HK-2 (cell line): ENCODE data around the gene SPATA25.
"Not testable (repeated sequence)": the region's sequence is repeated elsewhere in the genome, so short reads cannot be mapped to it uniquely, and the experiment has no call there.

Experiments
- DNase-seq: peaks from one replicate; pipeline ENCODE4 v3.0.0-alpha.2; 2018; ENCODE audit not compliant: unreplicated experiment

SPATA25 gene

DNA sequence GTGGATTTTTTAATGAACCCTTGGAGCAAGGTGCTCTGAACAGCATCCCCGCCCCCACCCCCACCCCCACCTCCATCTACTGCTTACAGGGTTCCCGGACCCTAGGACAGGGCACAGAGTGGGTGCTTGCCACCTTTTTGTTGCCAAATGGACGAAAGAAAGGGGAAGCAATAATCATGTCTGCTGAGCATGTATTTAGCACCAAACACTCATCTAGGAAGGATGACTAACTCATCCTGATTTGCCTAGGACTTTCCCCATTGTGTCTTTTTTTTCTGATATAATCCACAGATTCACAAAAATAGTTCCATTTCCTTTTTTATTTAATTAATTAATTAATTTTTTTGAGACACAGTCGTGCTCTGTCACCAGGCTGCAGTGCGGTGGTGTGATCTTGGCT lies 25.7 kb upstream of the SPATA25 start:
- DNase-seq = no peak

DNA sequence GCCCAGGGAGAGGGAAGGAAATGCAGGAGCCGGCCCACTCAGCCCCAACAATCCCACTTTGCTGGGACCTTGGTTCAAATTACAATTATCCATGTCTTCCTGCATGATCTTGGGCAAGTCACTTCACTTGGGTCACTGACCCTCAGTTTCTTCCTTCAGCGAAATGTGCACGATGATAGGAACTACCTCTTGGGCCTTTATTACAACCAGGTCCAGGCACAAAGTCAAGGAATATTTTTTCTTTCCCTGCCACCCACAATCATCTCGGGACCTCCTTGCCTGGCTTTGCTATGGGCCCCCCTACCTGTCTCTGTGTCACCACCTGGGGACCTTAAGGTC lies 24.9 kb upstream of the SPATA25 start:
- no peak for DNase-seq

DNA sequence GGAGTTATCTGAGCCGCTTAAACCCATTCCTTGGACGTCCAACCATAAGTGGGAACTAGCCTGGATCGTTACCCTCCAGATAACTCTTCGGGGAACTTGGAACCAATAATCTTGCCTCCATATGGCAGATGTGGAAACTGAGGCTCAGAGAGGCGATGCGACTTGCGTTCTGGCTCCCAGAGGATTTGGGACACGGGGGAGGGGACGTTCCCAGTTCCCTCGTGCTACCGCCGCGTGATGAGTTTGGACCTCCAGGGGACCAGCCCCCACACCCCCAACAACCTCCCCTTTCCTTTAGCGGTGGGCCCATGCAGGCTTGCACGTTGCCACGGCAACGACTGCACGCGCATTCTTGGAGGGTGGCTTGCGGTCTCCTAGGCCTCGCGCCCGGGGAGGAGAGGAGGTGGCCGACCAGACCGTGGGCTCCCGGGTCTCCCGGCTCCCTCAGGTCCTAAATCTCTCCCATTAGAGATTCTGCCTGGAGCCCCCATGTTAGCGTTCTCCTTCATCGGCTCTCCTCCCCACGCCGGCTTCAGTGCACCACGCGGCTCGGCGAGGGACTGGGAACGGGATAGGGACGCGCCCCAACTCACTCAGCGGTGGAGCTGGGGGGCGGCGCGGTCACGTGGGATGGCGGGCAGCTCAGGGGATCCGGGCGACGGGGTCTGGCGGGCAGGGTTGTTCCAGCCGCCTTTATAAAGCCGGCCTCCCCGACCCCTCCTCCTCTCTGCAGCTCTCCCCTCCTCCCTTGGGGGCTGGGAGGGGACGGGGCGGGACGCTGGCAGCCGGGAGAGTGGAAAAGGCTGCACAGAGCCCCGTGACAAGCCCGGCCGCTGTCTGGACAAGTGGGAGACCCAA lies 24.3 kb upstream of the SPATA25 start, which contains the start of gene PLTP:
TSS of gene PLTP (minus strand) at position 670 of the 858 bp plus-strand sequence. CDS start 703 bp downstream, outside the sequence.
- peak; percentile 49 for DNase-seq

DNA sequence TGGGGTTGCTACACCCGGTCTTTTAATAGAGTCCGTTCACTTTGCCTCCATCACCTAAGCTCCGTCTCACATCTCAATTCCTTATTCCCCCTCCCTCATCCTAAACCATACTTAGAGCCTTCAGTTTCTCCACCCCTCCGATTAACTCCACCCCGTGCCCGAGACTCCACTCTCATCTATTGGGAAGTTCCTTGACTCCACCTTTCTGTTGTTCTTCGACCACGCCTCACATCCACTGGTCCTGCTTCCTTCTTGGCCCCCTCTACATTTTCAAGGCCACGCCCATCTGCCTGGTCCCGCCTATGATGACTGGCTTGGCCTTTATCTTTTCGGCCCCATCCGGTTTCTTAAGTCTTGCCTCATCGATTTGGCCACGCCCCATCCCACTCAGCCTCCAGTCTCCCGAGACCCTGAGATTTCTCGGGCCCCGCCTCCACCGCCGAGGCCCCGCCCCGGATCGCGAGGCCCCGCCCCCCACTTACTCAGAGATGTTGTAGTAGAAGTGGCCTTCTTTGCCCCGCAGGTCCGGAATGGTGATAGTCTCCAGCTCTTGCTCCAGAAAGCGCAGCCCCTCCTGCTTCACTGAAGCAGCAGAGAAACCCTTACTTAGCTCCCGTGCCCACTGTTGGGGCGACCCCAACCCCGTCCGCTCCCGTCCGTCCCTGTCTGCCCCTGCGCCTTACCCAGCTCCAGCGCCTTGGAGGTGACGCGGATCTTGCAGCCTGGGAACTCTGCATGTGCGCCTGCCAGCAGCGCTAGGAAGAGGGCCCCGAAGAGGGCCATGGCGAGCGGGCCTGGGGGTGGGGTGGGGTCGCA lies 23.5 kb upstream of the SPATA25 start:
- peak; percentile 92 for DNase-seq

DNA sequence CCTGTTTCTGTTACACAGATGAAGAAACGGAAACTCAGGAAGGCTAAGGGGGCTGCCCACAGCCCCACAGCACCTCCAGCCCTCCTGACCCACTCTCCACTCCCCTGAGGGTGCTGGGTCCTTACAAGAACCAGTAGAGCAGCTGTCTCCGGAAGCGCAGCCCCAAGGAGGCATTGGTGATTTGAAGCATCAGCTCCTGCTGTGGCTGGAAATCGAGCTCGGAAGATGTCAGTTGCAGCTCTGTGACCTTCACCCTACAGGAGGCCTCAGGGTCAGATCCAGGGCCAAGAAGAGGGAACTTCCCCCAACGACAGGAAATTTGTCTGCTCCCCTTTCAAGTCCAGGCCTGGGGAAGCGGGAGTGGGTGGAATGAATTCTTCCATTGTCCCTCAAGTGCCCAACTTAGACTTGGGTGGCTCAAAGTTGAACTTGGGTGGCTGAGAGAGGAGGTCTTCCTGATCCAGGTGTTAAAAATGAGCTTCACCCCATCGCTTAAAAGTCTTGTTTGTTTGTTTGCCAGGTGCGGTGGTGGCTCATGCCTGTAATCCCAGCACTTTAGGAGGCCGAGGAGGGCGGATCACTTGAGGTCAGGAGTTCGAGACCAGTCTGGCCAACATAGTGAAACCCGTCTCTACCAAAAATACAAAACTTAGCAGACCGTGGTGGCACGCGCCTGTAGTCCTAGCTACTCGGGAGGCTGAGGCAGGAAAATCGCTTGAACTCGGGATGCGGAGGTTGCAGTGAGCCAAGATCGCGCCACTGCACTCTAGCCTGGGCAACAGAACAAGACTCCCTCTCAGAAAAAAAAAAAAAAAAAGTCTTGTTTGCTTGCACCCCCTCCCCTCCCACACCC lies 22.6 kb upstream of the SPATA25 start:
- DNase-seq = no peak

DNA sequence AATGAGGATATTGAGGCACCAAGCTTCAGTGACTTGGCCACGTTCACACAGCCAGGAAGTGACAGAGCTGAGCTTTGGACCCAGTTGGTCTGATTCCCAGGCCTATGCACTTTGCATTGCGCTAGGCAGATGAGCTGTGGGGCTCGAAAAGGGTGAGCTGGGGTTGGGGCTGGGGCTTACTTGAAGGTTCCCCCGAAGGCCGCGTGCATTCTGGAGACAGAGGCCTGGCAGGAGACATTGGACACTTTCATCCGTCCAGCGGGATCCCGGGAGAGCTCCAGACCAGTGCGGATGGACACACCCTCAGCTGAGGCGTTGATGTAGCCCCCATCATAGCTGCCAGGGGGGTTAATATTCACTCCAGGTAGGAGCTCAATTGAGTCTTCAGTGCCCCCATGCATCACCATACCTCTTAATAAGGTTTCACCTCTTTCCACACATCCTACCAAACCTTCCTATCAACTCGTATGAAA lies 21.9 kb upstream of the SPATA25 start:
- no peak for DNase-seq

DNA sequence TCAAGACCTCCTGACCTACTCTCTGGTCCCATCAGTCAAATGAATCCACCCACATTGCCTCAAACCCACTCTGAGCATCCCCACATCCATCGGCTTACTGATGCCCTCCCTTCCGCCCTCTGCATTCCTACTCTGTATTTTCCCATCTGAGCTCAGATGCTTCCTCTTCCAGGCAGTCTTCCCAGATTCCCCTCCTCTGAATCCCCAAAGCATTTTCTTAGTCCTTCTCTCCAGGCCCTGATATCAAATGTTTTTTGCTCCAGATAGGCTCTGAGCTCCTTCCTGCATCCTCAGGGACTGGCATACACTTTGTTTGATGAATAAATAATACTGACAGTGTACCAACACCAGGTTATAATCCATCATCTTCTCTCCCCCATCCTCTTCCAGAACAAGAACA lies 20.7 kb upstream of the SPATA25 start:
- no peak for DNase-seq

DNA sequence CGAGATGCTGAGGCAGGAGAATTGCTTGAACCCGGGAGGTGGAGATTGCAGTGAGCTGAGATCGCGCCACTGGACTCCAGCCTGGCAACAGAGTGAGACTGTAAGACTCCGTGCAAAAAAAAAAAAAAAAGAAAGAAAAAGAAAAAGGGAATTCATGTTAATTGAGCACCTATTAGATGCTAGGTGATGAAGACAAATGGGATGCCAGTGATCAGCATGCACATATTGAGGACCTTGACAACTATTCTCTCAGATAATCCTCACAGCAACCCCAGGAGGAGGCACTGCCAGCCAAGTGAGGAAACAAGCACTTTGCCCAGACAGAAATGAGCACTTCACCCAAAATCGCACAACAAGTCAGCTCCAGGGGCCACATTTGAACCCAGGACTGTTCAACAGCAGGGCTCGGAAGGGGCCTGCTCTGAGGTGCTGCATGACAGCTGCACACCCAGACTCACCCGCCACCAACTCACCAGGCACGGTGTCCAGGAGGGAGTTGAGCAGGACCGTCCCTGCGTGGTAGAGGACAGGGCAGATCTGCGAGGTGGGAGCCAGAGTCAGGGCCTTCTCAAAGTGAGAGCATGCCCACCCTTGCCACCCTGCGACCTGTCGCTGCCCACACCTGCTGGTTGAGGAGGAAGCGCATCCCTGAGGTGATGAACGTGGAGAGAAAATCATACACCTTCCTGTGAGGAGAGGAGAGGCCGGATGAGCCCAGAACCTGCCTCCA lies 20.0 kb upstream of the SPATA25 start:
- no peak for DNase-seq

DNA sequence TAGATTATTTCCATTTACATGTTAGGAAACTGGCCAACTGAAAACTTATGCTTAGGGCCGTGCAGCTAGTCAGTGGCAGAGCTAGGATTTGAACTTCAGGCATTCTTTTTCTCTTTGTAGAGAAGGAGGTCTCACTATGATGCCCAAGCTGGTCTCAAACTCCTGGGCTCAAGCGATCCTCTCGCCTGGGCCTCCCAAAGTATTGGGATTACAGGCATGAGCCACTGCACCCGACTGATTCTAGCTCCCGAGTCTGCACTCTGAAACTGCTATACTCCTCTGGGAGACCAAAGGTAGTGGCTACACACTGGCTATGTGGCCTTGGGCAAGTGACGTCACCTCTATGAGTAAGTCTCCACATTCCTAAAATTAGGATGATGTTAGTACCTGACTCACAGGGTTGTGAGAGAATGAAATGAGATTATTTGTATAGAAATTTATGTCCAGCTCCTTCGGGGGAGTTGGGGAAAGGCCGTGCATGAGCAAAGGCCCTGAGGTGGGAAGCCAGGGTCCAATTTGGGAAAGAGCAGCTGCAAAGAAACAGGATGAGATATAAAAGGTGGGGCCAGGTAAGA lies 18.2 kb upstream of the SPATA25 start:
- DNase-seq = peak; percentile 24

DNA sequence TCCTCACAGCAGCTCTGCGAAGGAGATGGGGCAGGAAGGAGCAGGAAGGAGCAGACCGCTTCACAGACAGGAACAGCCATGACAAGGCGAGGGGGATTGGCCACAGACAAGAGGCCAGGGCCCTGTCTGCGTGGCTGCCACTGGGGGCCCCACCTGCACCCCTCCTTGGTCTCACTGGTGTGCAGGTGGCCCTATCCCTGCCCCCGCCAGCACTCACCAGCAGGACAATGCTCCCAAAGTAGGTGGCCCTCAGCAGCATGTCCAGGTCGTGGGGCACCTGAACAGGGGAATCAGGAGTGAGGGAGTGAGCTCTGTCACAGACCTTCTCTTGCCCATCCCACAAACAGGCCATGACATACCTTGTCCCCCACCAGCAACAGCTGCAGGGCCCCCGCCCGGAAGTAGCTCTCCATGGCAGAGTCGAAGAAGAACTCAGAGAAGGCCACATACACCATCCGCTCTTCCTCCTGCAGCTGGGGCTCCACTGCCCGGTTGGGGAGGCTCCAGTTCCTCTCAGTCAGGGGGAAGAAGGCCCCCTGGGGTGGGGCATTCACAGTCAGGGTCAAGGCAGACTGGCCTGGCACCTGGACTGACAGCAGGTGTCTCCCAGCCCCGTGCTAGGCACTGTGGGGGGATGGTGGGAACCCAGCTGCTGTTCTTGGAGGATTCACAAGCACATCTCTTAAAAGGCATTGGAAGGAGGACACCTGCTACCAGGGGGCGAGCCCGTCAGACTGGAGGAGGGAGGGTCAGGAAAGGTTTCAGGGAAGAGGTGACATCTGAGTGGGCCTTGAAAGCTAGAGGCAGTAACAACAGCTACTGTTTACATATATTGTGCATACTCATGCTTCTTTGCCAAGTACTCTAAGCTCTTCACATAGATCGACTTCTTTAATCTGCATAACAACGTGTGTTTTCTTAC lies 17.4 kb upstream of the SPATA25 start:
- DNase-seq = no peak

DNA sequence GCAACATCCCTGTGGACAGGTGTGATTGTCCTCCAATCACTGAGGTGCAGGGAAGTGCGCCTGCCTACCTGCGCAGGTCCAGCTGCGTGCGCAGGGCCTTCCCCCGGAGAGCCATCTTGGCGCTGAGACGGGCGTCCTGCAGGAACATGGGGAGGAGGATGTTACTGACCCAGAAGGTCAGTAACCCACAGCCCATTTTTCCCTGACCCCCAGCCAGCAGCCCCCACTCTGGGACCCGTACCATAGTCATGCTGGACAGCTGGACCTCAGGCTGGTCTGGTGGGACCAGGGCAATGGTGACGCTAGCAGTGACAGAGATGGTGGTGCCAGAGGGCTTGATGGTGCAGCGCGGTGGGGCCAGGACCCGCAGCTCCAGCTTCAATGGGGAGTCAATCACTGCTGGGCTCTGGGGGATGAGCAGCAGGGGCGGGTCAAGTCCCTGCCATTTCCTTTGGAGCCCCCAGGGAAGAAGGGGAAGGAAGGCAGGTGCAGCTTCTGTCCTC lies 14.8 kb upstream of the SPATA25 start:
- DNase-seq = no peak

DNA sequence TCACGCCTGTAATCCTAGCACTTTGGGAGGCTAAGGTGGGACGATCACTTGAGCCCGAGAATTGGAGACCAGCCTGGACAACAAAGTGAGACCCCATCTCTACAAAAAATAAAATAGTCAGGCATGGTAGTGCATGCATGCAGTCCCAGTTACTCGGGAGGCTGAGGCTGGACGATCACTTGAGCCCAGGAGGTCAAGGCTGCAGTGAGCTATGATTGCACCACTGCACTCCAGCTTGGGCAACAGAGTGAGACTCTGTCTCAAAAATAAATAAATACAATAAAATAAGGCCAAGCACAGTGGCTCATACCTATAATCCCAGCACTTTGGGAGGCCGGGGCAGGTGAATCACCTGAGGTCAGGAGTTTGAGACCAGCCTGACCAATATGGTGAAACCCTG lies 13.9 kb upstream of the SPATA25 start:
- DNase-seq = not testable (repeated sequence)

DNA sequence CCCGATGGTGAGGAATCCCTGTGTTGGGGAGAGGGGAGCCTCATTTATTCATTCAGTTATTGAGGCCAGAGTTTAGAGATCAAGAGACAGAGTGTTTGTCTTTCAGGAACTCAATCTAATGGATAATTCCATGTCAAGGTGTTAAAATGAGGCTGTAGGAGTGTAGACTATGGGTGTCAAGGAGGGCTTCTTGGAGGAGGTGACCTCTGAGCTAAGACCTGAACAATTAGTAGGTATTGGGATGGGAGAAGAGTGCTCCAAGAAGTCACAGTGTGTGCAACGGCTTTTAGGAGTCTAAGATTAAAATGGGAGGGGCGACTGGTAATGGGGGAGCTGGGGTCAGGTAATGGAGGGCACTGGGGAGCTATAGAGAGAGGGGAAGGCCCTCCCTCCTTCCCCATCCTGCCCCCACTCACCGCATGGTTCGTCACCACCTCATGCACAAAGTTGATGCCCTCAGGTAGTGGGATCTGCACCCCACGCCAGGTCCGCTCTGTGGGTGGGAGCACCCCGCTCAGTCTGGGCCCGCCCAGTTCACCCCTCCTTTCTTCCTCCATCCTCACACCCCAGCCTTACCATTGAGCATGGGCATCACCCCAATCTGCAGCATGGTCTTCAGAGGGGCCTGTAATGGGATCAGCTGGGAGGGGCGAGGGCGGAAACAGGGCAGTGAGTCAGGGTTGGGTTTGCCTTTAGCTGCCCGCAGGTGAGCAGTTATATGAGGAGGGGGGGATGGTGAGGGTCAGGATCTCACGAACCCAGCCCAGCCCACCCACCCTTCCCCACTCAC lies 11.8 kb upstream of the SPATA25 start:
- DNase-seq = no peak

DNA sequence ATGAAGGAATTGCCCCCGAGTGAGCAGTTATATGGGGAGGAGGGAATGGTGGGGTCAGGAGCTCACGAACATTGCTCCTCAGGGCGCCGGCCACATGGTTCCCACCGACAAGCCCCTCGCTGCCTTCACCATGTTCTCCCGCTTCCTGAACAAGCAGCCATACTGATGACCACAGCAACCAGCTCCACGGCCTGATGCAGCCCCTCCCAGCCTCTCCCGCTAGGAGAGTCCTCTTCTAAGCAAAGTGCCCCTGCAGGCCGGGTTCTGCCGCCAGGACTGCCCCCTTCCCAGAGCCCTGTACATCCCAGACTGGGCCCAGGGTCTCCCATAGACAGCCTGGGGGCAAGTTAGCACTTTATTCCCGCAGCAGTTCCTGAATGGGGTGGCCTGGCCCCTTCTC lies 10.9 kb upstream of the SPATA25 start:
- DNase-seq = no peak

DNA sequence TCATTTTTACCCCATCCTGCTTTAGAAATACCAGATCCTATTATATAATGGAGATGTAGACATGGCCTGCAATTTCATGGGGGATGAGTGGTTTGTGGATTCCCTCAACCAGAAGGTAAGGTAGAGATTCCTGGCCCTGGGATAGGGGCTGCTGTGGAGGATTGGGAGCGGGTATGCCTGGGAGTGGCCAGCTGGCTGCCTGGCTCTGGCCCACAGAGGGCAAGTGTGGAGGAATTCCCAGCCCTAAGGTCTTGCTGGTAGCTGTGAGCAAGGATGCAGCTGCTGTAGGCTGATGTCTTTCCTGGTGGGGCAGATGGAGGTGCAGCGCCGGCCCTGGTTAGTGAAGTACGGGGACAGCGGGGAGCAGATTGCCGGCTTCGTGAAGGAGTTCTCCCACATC lies 10.3 kb upstream of the SPATA25 start:
- DNase-seq = no peak

DNA sequence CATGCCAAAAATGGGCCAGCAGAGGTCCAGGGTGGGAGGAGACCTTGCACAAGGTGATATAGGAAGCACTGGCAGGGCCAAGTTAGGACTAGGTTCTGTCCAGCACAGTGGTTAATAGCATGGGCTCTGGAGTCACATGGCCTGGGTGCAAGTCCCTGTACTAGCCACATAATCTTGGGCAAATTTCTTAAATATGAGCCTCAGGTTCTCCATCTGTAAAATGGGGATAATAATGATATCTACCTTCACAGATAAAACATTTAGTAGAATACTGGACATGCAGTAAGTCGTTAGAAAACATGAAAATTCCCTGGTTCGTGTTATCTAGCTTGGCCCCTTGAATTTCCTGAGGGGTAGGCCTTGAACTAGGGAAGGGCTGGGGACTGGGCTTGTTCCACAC lies 9.9 kb upstream of the SPATA25 start:
- DNase-seq = no peak

DNA sequence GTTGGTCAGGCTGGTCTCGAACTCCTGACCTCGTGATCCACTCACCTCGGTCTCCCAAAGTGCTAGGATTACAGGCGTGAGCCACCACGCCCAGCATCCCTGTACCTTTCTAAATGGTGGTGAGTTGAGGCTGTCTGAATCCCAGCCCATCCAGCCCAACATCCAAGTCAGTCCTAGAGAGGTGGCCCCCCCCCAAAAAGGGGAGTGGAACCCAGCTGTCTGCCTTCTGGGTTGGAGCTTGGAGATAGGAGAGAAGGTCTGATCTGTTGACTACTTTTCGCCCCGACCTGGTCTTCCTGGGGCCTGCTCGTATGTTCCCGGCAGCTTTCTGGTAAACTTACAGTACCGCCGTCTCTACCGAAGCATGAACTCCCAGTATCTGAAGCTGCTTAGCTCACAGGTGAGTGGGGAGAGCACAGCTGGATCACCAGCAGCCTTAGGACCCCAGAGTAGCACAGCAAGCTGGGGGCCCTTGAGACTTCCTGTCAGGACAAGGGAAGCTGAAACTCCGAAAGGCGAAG lies 9.3 kb upstream of the SPATA25 start:
- no peak for DNase-seq

DNA sequence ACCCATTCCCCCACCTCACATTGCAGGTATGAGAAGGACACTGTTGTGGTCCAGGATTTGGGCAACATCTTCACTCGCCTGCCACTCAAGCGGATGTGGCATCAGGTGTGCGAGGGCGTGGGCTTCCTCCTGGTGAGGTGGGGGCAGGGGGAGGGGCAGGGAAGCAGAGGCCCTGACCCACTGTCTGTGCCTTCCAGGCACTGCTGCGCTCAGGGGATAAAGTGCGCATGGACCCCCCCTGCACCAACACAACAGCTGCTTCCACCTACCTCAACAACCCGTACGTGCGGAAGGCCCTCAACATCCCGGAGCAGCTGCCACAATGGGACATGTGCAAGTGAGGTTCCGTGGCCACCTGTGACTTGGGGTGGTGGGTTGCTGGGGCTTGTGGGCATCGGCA lies 7.4 kb upstream of the SPATA25 start:
- no peak for DNase-seq

DNA sequence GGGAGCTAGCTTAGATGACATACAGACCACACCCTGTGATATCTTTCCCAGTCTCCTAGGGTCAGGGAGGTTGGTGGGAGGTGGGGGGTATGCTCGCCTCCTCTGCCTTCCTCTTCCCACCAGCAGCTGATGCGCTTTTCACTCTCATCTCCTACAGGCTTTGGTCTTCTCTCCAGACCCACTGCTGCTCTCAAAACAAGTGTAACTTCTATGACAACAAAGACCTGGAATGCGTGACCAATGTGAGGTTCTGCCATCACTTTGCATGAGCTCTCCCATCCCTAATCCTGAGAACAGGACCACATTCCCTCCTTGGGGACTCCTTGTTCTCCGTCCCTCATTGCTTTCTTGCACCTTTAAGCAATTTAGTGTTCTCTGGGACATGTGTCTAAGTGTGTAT lies 6.4 kb upstream of the SPATA25 start:
- DNase-seq = no peak
